ENCODE data around the gene IGF2BP1.
"Not testable (repeated sequence)": the region's sequence is repeated elsewhere in the genome, so short reads cannot be mapped to it uniquely, and the experiment has no call there.

IGF2BP1 gene

DNA sequence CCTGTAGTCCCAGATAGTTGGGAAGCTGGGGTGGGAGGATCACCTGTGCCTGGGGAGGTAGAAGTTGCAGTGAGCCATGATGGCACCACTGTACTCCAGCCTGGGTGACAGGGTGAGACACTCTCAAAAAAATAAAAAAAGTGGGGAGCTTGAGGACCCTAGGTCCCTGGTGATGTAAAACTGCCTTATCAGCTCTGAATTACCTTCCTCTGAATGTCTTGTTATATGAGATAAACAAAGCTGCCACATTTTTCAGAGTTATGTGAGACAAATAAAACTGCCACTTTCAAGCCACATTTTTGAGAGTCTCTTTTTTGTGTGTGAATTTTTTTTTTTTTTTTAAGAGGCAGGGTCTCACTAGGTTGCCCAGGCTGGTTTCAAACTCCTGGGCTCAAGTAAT, 103.4 kb downstream of the IGF2BP1 start:
- no peak for DNase-seq (ENCODE audit: low spot score)

DNA sequence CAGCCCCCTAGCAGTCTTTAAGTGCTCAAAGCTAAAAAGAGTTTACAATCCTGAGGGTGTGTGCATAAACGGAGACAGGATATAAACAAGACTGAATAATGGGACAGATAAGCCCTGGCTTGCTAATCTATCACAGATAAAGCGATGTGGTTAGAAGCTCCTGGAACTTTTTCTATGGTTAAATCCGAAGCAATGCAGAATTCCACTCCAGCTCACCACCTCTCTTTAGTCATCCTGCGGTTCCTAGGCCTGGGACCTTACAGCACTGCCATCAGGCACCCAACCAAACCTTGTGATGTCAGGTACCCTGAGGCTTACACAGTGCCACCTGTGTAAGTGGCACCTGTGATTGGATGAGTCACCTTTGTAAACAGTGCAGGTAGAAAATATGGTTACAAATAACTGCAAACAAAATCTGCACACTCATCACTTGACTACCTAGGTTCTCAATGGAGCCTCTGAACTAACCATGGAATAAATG, 103.9 kb downstream of the IGF2BP1 start:
- DNase-seq (ENCODE audit: low spot score), result no peak

GRCh38 chr17:49103360-49103759, 106.2 kb downstream of the IGF2BP1 start:
- DNase-seq (ENCODE audit: low spot score), result not testable (repeated sequence)

DNA sequence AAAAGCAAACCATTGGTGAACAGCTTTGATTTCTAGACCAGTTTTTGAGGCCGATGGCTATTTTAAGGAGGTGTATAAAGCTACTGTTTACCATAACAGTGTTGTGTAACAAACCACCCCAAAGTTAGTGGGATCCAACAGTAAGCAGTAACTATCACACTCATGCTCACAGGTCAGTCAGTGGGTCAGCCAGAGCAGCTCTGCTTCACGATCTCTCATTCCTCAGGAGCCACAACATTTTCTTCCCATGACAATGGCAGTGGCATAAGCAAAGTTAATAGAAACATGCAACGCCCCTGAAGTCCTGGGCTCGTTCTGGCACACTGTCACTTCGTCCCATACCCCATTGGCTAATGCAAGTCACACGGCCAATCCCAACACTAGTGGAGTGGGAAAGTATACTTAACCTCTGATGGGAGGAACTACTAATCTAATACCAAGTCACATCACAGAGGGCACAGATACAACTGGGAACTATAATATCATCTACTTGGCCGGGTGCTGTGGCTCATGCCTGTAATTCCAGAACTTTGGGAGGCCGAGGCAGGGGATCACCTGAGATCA, 107.4 kb downstream of the IGF2BP1 start:
- DNase-seq (ENCODE audit: low spot score), result no peak

Measured in ecto neural progenitor cell (in vitro differentiated cells).